CD4-positive, alpha-beta T cell treated with Interleukin-15 for 4 hours (primary cell): ENCODE results near the gene HOXC12.

ENCODE experiments used
- DNase-seq: peaks from one replicate; pipeline ENCODE4 v3.0.0-alpha.2; 2020; ENCODE audit warnings: low spot score

HOXC12 gene

GRCh38 chr12:54008260-54008552 is 53.5 kb downstream of the HOXC12 start:
- no peak for DNase-seq
